CD8-positive, alpha-beta memory T cell (primary cell): Measurements from ENCODE around the gene IDH2. TPM values are rescaled to one million over a fixed set of nuclear protein-coding genes. Genes with fewer than 3 reads are reported as not detected.
A peak's percentile ranks its signal among the peaks of the same experiment; 100 is the strongest.
"Not testable (repeated sequence)": the region's sequence is repeated elsewhere in the genome, so short reads cannot be mapped to it uniquely, and the experiment has no call there.

Experiments used
- CTCF ChIA-PET: fragments of 350-600 bp; sonication (Branson Sonifier 250); formaldehyde crosslinking; loops from one replicate; lab custom pipeline; 2021; ENCODE audit warnings: antibody characterized with exemption; lab: Charles Lee
- POLR2A ChIA-PET: fragments of 350-600 bp; sonication (Branson Sonifier 250); formaldehyde crosslinking; loops from one replicate; lab custom pipeline; 2021; ENCODE audit warnings: antibody characterized with exemption; lab: Charles Lee
- DNase-seq, 5 donors: peaks; one replicate each; pipeline versions ENCODE4 v3.0.0 to v3.0.0-alpha.2; 2020 to 2022; ENCODE audit warnings: mixed read lengths in 1 of 5
- H3K27ac ChIP-seq: one replicate; pipeline ENCODE4 v1.7.0; 2013; ENCODE audit warnings: low read depth, mild to moderate bottlenecking, low read length, moderate library complexity
- H3K27me3 ChIP-seq: 2 replicates; pipeline ENCODE4 v1.7.0; 2013; ENCODE audit warnings: low read length, mild to moderate bottlenecking; ENCODE audit not compliant: insufficient read depth, poor library complexity, severe bottlenecking
- H3K36me3 ChIP-seq: 2 replicates; pipeline ENCODE4 v1.7.0; 2013; ENCODE audit warnings: mild to moderate bottlenecking, low read length, moderate library complexity; ENCODE audit not compliant: insufficient read depth
- H3K4me1 ChIP-seq: 2 replicates; pipeline ENCODE4 v1.7.0; 2013; ENCODE audit warnings: mild to moderate bottlenecking, low read length, moderate library complexity; ENCODE audit not compliant: insufficient read depth
- H3K4me3 ChIP-seq: 2 replicates; pipeline ENCODE4 v1.7.0; 2013; ENCODE audit warnings: mild to moderate bottlenecking, low read length
- H3K9me3 ChIP-seq: 2 replicates; pipeline ENCODE4 v1.7.0; 2013; ENCODE audit warnings: mild to moderate bottlenecking, low read length
- H3K27ac Mint-ChIP-seq, 8 donors: one replicate each; pipeline ENCODE4 v1.8.0; 2020 to 2021; ENCODE audit warnings: mixed read lengths in 8 of 8, mild to moderate bottlenecking in 6 of 8, inconsistent platforms in 3 of 8, moderate library complexity in 3 of 8
- H3K27me3 Mint-ChIP-seq, 2 donors: one replicate each; pipeline ENCODE4 v1.8.0; 2020 to 2021; ENCODE audit warnings: mixed read lengths in 2 of 2, mild to moderate bottlenecking in 1 of 2, moderate library complexity in 1 of 2
- H3K36me3 Mint-ChIP-seq, 3 donors: one replicate each; pipeline ENCODE4 v1.8.0; 2020 to 2021; ENCODE audit warnings: mixed read lengths in 3 of 3, inconsistent platforms in 1 of 3, mild to moderate bottlenecking in 1 of 3
- H3K4me1 Mint-ChIP-seq, 3 donors: one replicate each; pipeline ENCODE4 v1.8.0; 2020 to 2021; ENCODE audit warnings: mixed read lengths in 3 of 3, inconsistent platforms in 1 of 3, mild to moderate bottlenecking in 1 of 3
- H3K4me3 Mint-ChIP-seq, 7 donors: one replicate each; pipeline ENCODE4 v1.8.0; 2020 to 2021; ENCODE audit warnings: mixed read lengths in 7 of 7, mild to moderate bottlenecking in 6 of 7, moderate library complexity in 4 of 7, inconsistent platforms in 2 of 7
- H3K9me3 Mint-ChIP-seq, 5 donors: one replicate each; pipeline ENCODE4 v1.8.0; 2020 to 2022; ENCODE audit warnings: mixed read lengths in 5 of 5, mild to moderate bottlenecking in 3 of 5, moderate library complexity in 2 of 5, inconsistent platforms in 1 of 5
- polyA plus RNA-seq: library from polyadenylated mRNA; unstranded; fragments of 300-500 nt; fragmentation: Illumina TruSeq; gene quantifications from one replicate; pipeline ENCODE4 v1.2.3, GENCODE V29; 2021
- total RNA-seq, 2 experiments: library from RNA; stranded (reverse); gene quantifications; one replicate each; pipeline ENCODE4 v1.2.3, GENCODE V29; 2021

IDH2 gene
- total and polyA plus RNA-seq, 3 experiments from 2014 or later, result 72.8 to 148 (median 73.8) TPM

DNA sequence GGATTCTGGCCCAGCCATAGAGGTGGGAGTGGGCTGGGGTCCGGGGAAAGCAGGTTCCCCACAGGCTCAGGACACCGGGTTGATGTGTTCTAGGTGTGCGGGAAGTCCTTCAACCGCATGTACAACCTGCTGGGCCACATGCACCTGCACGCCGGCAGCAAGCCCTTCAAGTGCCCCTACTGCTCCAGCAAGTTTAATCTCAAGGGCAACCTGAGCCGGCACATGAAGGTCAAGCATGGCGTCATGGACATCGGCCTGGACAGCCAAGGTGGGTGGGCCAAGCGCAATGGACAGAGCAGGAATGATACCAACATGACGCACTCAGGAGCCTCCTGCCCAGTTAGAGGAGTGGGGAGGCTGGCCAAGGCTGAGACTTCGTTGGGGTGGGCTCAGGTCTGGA is 28.2 kb downstream of the IDH2 start:
- ChIA-PET POLR2A (no interaction called here), CTCF (no interaction called here)
- no peak overlapping the region for H3K4me3 ChIP-seq
- no peaks in the 10 kb centered on the region for H3K9me3 Mint-ChIP-seq
- no peaks in the 10 kb centered on the region for H3K27me3 Mint-ChIP-seq
- H3K4me1 ChIP-seq, result no peaks in the 10 kb centered on the region
- no peak for DNase-seq
- H3K27ac ChIP-seq, result no peak overlapping the region
- H3K4me1 Mint-ChIP-seq, result peaks cover 3 to 7% (median 4%) of the 10 kb centered on the region in 3 donors
- no peaks in the 10 kb centered on the region for H3K9me3 ChIP-seq
- H3K36me3 ChIP-seq, result no peaks in the 10 kb centered on the region
- no peaks in the 10 kb centered on the region for H3K27me3 ChIP-seq
- H3K4me3 Mint-ChIP-seq, result no peak overlapping the region
- H3K36me3 Mint-ChIP-seq, result peaks cover 0 to 49% (median 2%) of the 10 kb centered on the region in 3 donors
- H3K27ac Mint-ChIP-seq, result no peak overlapping the region

DNA sequence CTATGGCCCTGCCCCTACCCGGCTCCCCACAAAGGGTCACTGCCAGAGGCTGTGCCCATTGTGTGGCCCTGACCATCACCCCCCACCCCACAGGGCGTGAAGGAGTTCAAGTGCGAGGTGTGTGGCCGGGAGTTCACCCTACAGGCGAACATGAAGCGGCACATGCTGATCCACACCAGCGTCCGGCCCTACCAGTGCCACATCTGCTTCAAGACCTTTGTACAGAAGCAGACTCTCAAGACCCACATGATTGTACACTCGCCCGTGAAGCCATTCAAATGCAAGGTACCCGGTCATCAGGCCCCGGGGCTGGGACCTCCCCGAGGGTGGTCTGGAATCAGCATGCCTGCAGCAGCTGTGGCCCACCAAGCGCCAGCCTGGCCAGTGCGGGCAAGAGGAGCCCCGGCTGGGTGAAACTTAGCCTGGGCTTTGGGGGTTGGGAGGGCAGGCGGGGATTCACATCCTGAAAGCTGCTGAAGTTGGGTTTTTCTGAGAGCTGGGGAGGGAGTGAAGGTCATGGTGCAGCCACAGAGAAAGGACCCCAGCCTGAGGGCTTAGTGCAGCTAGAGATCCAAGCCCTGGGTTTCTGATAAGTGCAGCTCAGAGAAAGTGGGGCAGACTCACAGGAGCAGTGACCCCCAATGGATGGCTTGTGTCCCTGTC is 29.2 kb downstream of the IDH2 start:
- H3K4me1 ChIP-seq, result no peaks in the 10 kb centered on the region
- Mint-ChIP-seq H3K27me3 (no peaks in the 10 kb centered on the region), H3K9me3 (no peaks in the 10 kb centered on the region), H3K4me3 (no peak overlapping the region), H3K27ac (peak overlapping the region in 1 of 8 donors; percentile 59), H3K36me3 (peaks cover 0 to 46% (median 2%) of the 10 kb centered on the region in 3 donors), H3K4me1 (peaks cover 3 to 7% (median 4%) of the 10 kb centered on the region in 3 donors)
- POLR2A ChIA-PET, result no interaction called here
- H3K36me3 ChIP-seq, result no peaks in the 10 kb centered on the region
- no peak for DNase-seq
- H3K9me3 ChIP-seq, result no peaks in the 10 kb centered on the region
- H3K27ac ChIP-seq, result no peak overlapping the region
- CTCF ChIA-PET, result no interaction called here
- H3K4me3 ChIP-seq, result no peak overlapping the region
- H3K27me3 ChIP-seq, result no peaks in the 10 kb centered on the region

GRCh38 chr15:90071220-90071807 is 31.0 kb downstream of the IDH2 start:
- Mint-ChIP-seq H3K4me3 (no peak overlapping the region), H3K27ac (peak overlapping the region in 5 of 8 donors; percentile 3 to 79 (median 70)), H3K27me3 (no peaks in the 10 kb centered on the region), H3K4me1 (peaks cover 3 to 7% (median 4%) of the 10 kb centered on the region in 3 donors), H3K9me3 (no peaks in the 10 kb centered on the region), H3K36me3 (peaks cover 0 to 51% (median 5%) of the 10 kb centered on the region in 3 donors)
- Histone ChIP-seq H3K36me3 (no peaks in the 10 kb centered on the region), H3K4me1 (no peaks in the 10 kb centered on the region), H3K9me3 (no peaks in the 10 kb centered on the region), H3K4me3 (no peak overlapping the region), H3K27me3 (no peaks in the 10 kb centered on the region), H3K27ac (no peak overlapping the region)
- peak; percentile 59 to 86 (median 65) for DNase-seq
- ChIA-PET POLR2A (interaction anchor here (0.6 kb wide), 1 partner anchor 197 kb away, joined by 3 read pairs; no protein-coding TSS in a partner anchor), CTCF (interaction anchor here (0.8 to 3.1 kb wide), 23 partner anchors 9 to 310 kb away, joined by 3 to 20 read pairs (median 5); partner anchors contain the start of gene AP3S2)

DNA sequence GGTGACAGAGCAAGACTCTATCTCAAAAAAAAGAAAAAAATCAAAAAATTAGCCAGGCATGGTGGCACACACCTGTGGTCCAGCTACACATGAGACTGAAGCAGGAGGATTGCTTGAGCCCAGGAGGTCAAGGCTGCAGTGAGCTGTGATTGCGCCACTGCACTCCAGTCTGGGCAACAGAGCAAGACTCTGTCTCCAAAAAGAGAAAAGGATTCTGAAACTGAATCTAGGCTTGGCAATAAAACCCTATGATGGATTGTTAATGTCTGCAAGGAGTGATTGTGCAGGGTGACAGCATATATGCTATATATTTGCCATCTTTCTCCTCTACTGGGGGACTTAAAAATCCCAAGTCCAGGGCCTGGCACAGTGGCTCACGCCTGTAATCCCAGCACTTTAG is 31.6 kb downstream of the IDH2 start:
- H3K9me3 ChIP-seq, POLR2A ChIA-PET, H3K9me3 Mint-ChIP-seq, H3K4me1 ChIP-seq, H3K4me1 Mint-ChIP-seq, H3K4me3 Mint-ChIP-seq, H3K36me3 ChIP-seq, H3K27me3 Mint-ChIP-seq, H3K4me3 ChIP-seq, H3K27me3 ChIP-seq, DNase-seq, H3K27ac ChIP-seq: not testable (repeated sequence)
- peak overlapping the region in 1 of 8 donors; percentile 3 for H3K27ac Mint-ChIP-seq
- H3K36me3 Mint-ChIP-seq, result peaks cover 0 to 45% (median 3%) of the 10 kb centered on the region in 3 donors
- CTCF ChIA-PET, result interaction anchor here (1.0 to 3.1 kb wide), 19 partner anchors 9 to 214 kb away, joined by 3 to 20 read pairs (median 5); no protein-coding TSS in a partner anchor

DNA sequence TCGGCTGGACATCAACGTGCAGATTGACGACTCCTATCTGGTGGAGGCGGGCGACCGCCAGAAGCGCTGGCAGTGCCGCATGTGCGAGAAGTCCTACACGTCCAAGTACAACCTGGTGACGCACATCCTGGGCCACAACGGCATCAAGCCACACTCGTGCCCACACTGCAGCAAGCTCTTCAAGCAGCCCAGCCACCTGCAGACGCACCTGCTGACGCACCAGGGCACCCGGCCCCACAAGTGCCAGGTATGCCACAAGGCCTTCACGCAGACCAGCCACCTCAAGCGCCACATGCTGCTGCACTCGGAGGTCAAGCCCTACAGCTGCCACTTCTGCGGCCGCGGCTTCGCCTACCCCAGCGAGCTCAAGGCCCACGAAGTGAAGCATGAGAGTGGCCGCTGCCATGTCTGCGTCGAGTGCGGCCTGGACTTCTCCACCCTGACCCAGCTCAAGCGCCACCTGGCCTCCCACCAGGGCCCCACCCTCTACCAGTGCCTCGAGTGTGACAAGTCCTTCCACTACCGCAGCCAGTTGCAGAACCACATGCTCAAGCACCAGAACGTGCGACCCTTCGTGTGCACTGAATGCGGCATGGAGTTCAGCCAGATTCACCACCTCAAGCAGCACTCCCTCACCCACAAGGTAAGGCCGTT is 34.2 kb downstream of the IDH2 start:
- Mint-ChIP-seq H3K36me3 (peaks cover 0 to 29% (median 3%) of the 10 kb centered on the region in 3 donors), H3K27me3 (no peaks in the 10 kb centered on the region), H3K27ac (no peak overlapping the region), H3K4me1 (peaks cover 3 to 9% (median 4%) of the 10 kb centered on the region in 3 donors), H3K9me3 (no peaks in the 10 kb centered on the region), H3K4me3 (no peak overlapping the region)
- H3K27ac ChIP-seq, result no peak overlapping the region
- H3K4me1 ChIP-seq, result no peaks in the 10 kb centered on the region
- CTCF ChIA-PET, result no interaction called here
- POLR2A ChIA-PET, result no interaction called here
- H3K27me3 ChIP-seq, result no peaks in the 10 kb centered on the region
- no peaks in the 10 kb centered on the region for H3K36me3 ChIP-seq
- H3K4me3 ChIP-seq, result no peak overlapping the region
- no peak for DNase-seq
- H3K9me3 ChIP-seq, result no peaks in the 10 kb centered on the region

- H3K27ac Mint-ChIP-seq, result no peak overlapping the region
- ChIA-PET POLR2A (no interaction called here), CTCF (interaction anchor here (1.3 kb wide), 1 partner anchor 15 kb away, joined by 3 read pairs; no protein-coding TSS in a partner anchor)
These were observed 34.9 kb downstream of the IDH2 start for GRCh38 chr15:90067181-90067952.

DNA sequence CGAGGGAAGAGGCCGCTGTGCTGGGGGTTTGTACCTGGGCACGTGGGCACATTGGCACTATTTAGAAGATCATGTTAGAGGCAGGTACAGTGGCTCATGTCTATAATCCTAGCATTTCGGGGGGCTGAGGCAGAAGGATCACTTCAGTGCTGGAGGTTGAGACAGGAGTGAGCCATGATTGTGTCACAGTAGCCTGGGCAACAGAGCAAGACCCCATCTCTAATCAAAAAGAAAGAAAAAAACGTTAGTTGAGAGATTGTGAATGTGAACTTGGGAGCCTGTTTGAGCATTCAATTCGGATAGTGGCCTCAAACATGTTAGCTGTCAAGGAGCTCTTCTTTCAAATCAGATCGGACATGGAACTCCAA is 36.6 kb downstream of the IDH2 start:
- Histone ChIP-seq H3K27me3 (no peaks in the 10 kb centered on the region), H3K4me3 (no peak overlapping the region), H3K36me3 (no peaks in the 10 kb centered on the region), H3K4me1 (peaks cover 20% of the 10 kb centered on the region), H3K9me3 (no peaks in the 10 kb centered on the region), H3K27ac (no peak overlapping the region)
- Mint-ChIP-seq H3K4me3 (no peak overlapping the region), H3K27ac (peak overlapping the region in 2 of 8 donors; percentile 47), H3K27me3 (no peaks in the 10 kb centered on the region), H3K4me1 (peaks cover 12 to 20% (median 17%) of the 10 kb centered on the region in 3 donors), H3K9me3 (no peaks in the 10 kb centered on the region), H3K36me3 (peaks cover 0 to 24% (median 3%) of the 10 kb centered on the region in 3 donors)
- ChIA-PET POLR2A (no interaction called here), CTCF (no interaction called here)
- DNase-seq, result no peak

More at GRCh38 chr15:90067181-90067952, 34.9 kb downstream of the IDH2 start:
- Histone ChIP-seq H3K4me3 (no peak overlapping the region), H3K27ac (no peak overlapping the region), H3K36me3 (no peaks in the 10 kb centered on the region), H3K9me3 (no peaks in the 10 kb centered on the region), H3K4me1 (peaks cover 5% of the 10 kb centered on the region), H3K27me3 (no peaks in the 10 kb centered on the region)
- Mint-ChIP-seq H3K4me3 (no peak overlapping the region), H3K9me3 (no peaks in the 10 kb centered on the region), H3K4me1 (peaks cover 7 to 14% (median 9%) of the 10 kb centered on the region in 3 donors), H3K36me3 (peaks cover 0 to 26% (median 3%) of the 10 kb centered on the region in 3 donors), H3K27me3 (no peaks in the 10 kb centered on the region)
- DNase-seq, result no peak
